ENCODE data around the gene GAB3. TPM values are rescaled to one million over a fixed set of nuclear protein-coding genes. Genes with fewer than 3 reads are reported as not detected.

GAB3 gene
- total and polyA plus RNA-seq, 2 of the 4 experiments (the other 2 are of a cell fraction), result 2.2 to 3.7 TPM

DNA sequence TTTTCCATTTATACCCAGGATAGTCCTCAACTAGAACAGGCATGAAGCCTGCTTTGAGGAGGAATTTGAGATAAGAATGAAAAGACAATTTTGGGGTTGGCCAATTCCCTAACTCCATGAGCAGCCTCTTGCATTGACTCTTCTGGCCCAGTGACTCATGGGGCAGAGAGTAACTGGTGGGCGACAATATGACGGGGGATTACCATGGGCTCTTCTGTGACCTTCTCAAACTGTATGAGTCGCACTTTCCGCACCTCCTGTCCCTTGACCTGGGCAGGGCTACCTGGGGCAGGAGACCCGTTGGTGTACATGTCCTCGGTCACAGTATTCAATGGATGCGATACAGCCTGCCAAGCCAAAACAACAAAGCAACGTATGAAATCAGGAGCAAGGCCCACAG is 41.1 kb upstream of the GAB3 start:
- H3K9me1 ChIP-seq (ENCODE audit: insufficient read depth, low read length), result no peaks in the 10 kb centered on the region
- DNase-seq, result no peak
- POLR2A ChIA-PET (ENCODE audit: unreplicated experiment), result no interaction called here
- H3K56ac ChIP-seq (ENCODE audit: extremely low read depth, insufficient read depth, low read length), result no peak overlapping the region
- H2BK20ac ChIP-seq (ENCODE audit: low read depth, low read length), result no peak overlapping the region
- no peaks in the 10 kb centered on the region for H4K20me1 ChIP-seq (ENCODE audit: insufficient read depth, low read length)
- in situ Hi-C loops (cut with MboI; ENCODE audit: low sequenced_read_pairs), result no loop called here
- no peaks in the 10 kb centered on the region for H3K4me1 ChIP-seq (ENCODE audit: control insufficient read depth, insufficient read depth, low read length)
- no peak overlapping the region for H3K4me3 ChIP-seq (ENCODE audit: insufficient read depth, low read depth, low read length)
- no peak overlapping the region for H2BK120ac ChIP-seq (ENCODE audit: low read depth, low read length)
- H3K9me3 ChIP-seq (ENCODE audit: control insufficient read depth, insufficient read depth, low read length), result no peaks in the 10 kb centered on the region
- no peak overlapping the region for H3K18ac ChIP-seq (ENCODE audit: low read depth, low read length)
- WGBS, 2 experiments (ENCODE audit: extremely low coverage in 2 of 2, insufficient read length in 1 of 2), result 73% methylated on average over 3 of the region's 8 CpGs; no CpG with 5 or more reads in 1 of the 2 experiments
- no TSS peak for BruUV-seq (replicated peaks)
- H3K27ac ChIP-seq (ENCODE audit: insufficient read depth, low read length), result no peak overlapping the region
- no peak overlapping the region for H2BK15ac ChIP-seq (ENCODE audit: low read depth, low read length)
- ATAC-seq (ENCODE audit: low read depth), result no peak
- no peaks in the 10 kb centered on the region for H3K27me3 ChIP-seq (ENCODE audit: control insufficient read depth, insufficient read depth, low read length)
- H4K91ac ChIP-seq (ENCODE audit: insufficient read depth, low read depth, low read length), result no peak overlapping the region
- peaks cover 5 to 12% of the 10 kb centered on the region in 2 experiments; a peak in 3 of 4 replicates for H3K79me1 ChIP-seq (ENCODE audit: low read depth in 1 of 2, low read length in 2 of 2)
- 0 out of 2 replicates have a peak, but pooled peaks cover 1% of the 10 kb centered on the region for H3K36me3 ChIP-seq (ENCODE audit: control insufficient read depth, insufficient read depth, low read length)
- H4K8ac ChIP-seq (ENCODE audit: low read depth in 2 of 2, low read length in 2 of 2), result no peak overlapping the region
- intact Hi-C loops (cut with micrococcal nuclease), result no loop called here
- dilution Hi-C loops (cut with HindIII; ENCODE audit: low sequenced_read_pairs, unreplicated experiment), result no loop called here
- no peak overlapping the region for H3K23ac ChIP-seq (ENCODE audit: low read depth, low read length)
- H2BK5ac ChIP-seq (ENCODE audit: low read depth, low read length, poor library complexity, severe bottlenecking), result no peak overlapping the region
- no peak overlapping the region for H2AFZ ChIP-seq (replicated peaks; ENCODE audit: low read length, poor library complexity)
- H2AK5ac ChIP-seq (ENCODE audit: low read depth, low read length), result no peak overlapping the region
- H3K9ac ChIP-seq (ENCODE audit: low read depth, low read length), result no peak overlapping the region
- H3K4ac ChIP-seq (ENCODE audit: low read depth, low read length), result no peak overlapping the region
- no peak overlapping the region for H4K5ac ChIP-seq (ENCODE audit: low read depth, low read length)
- H3K14ac ChIP-seq (replicated peaks; ENCODE audit: low read depth, low read length), result no peak overlapping the region
- CTCF ChIA-PET, result no interaction called here
- no peak for TF ChIP-seq RCOR1 (IDR thresholded peaks at IDR 0.05; ENCODE audit: insufficient replicate concordance, low read length)
- TF ChIP-seq BHLHE40 (IDR thresholded peaks at IDR 0.05; ENCODE audit: low read depth, low read length), result no peak
- TF ChIP-seq FOS (IDR thresholded peaks at IDR 0.05; ENCODE audit: low read depth, low read length), result no peak
- TF ChIP-seq RFX5 (IDR thresholded peaks at IDR 0.05; ENCODE audit: low read depth, low read length), result no peak
- no peak for TF ChIP-seq MAZ (IDR thresholded peaks at IDR 0.05; ENCODE audit: borderline replicate concordance, low read depth, low read length)
- no peak for TF ChIP-seq NFE2L2 (IDR thresholded peaks at IDR 0.05; ENCODE audit: low read depth, low read length)
- TF ChIP-seq MXI1 (IDR thresholded peaks at IDR 0.05; ENCODE audit: borderline replicate concordance, low read depth, low read length), result no peak
- TF ChIP-seq, protein P1, sequence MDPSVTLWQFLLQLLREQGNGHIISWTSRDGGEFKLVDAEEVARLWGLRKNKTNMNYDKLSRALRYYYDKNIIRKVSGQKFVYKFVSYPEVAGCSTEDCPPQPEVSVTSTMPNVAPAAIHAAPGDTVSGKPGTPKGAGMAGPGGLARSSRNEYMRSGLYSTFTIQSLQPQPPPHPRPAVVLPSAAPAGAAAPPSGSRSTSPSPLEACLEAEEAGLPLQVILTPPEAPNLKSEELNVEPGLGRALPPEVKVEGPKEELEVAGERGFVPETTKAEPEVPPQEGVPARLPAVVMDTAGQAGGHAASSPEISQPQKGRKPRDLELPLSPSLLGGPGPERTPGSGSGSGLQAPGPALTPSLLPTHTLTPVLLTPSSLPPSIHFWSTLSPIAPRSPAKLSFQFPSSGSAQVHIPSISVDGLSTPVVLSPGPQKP (IDR thresholded peaks at IDR 0.05; ENCODE audit: borderline replicate concordance, low read depth, low read length), result no peak
- no peak overlapping the region for H3K4me2 ChIP-seq (ENCODE audit: low read depth, low read length)
- H2AK9ac ChIP-seq (replicated peaks; ENCODE audit: low read depth, low read length, poor library complexity), result no peak overlapping the region
